Prostate gland (tissue), 2 donors: ENCODE measurements around the gene SEZ6L. TPM values are rescaled to one million over a fixed set of nuclear protein-coding genes. Genes with fewer than 3 reads are reported as not detected.

Experiments
- DNase-seq: peaks from one replicate; pipeline ENCODE4 v3.0.0-alpha.2; 2019; ENCODE audit warnings: low spot score
- H3K27ac ChIP-seq, 2 donors: fragments of 200-600 bp; sonication (generic); 2 replicates each; pipeline ENCODE4 v1.5.1; 2017 to 2019
- H3K27me3 ChIP-seq: fragments of 200-600 bp; sonication (generic); replicated peaks from 2 replicates; pipeline ENCODE4 v1.5.1; 2019; ENCODE audit not compliant: insufficient read depth
- H3K36me3 ChIP-seq, 2 donors: fragments of 200-600 bp; sonication (generic); 1 replicate in 1 of 2; 2 replicates in 1 of 2; pipeline versions ENCODE4 v1.5.1 to v1.8.1; 2017 to 2019
- H3K4me1 ChIP-seq: fragments of 200-600 bp; sonication (generic); replicated peaks from 2 replicates; pipeline ENCODE4 v1.5.1; 2019
- H3K4me3 ChIP-seq, 2 donors: fragments of 200-600 bp; sonication (generic); 2 replicates each; pipeline ENCODE4 v1.5.1; 2017 to 2019
- H3K9me3 ChIP-seq: fragments of 200-600 bp; sonication (generic); 2 replicates; pipeline ENCODE4 v1.5.1; 2017
- CTCF ChIP-seq, 4 experiments: fragments of 200-600 bp in 2 of 4; fragments of 450-650 bp in 2 of 4; sonication (generic) in 2 of 4; IDR thresholded peaks; 1 replicate in 3 of 4; 2 replicates in 1 of 4; pipeline ENCODE4 v1.5.1; 2016 to 2019; ENCODE audit warnings: antibody characterized with exemption in 4 of 4, mild to moderate bottlenecking in 2 of 4, moderate library complexity in 2 of 4
- POLR2A ChIP-seq: fragments of 450-650 bp; IDR thresholded peaks from one replicate; pipeline ENCODE4 v1.6.1; 2016; ENCODE audit warnings: antibody characterized with exemption, mild to moderate bottlenecking
- POLR2AphosphoS5 ChIP-seq: sonication (generic); formaldehyde crosslinking; IDR thresholded peaks from one replicate; pipeline ENCODE4 v1.6.1; 2017; ENCODE audit warnings: antibody characterized with exemption
- WGBS: methylation state at CpG from one replicate; pipeline ENCODE4 v1.1.5; 2018; 5-methylcytosine and 5-hydroxymethylcytosine counted together
- intact Hi-C: fragments of 100-400 bp; cut with DNase I; formaldehyde crosslinking; loops from one replicate; pipeline ENCODE4 v1.14.2; 2022
- total RNA-seq, 2 donors: library from RNA; depleted of rRNA; stranded (reverse); fragments of >200 nt; gene quantifications; one replicate each; pipeline ENCODE4 v1.1.0, GENCODE V29; 2016

SEZ6L gene
- total RNA-seq, 2 donors from 2014 or later: 0.45 to 0.64 TPM

GRCh38 chr22:26286091-26286820 lies 117.0 kb downstream of the SEZ6L start:
- intact Hi-C loops: no loop called here
- 68% methylated on average over 10 of the region's 10 CpGs for WGBS
- TF ChIP-seq POLR2AphosphoS5 (no peak), POLR2A (no peak), CTCF (IDR thresholded peaks at IDR 0.05) (no peak)
- Histone ChIP-seq H3K27ac (no peak overlapping the region), H3K9me3 (no peaks in the 10 kb centered on the region), H3K4me3 (no peak overlapping the region), H3K27me3 (no peaks in the 10 kb centered on the region), H3K4me1 (no peaks in the 10 kb centered on the region), H3K36me3 (no peaks in the 10 kb centered on the region)
- no peak for DNase-seq

GRCh38 chr22:26287382-26288225 lies 118.3 kb downstream of the SEZ6L start:
- 92% methylated on average over 7 of the region's 7 CpGs for WGBS
- no peak overlapping the region for H3K4me3 ChIP-seq
- no peaks in the 10 kb centered on the region for H3K27me3 ChIP-seq
- DNase-seq: no peak
- no peak overlapping the region for H3K27ac ChIP-seq
- intact Hi-C loops: no loop called here
- H3K4me1 ChIP-seq: no peaks in the 10 kb centered on the region
- no peak for TF ChIP-seq CTCF (IDR thresholded peaks at IDR 0.05)
- no peaks in the 10 kb centered on the region for H3K36me3 ChIP-seq
- no peaks in the 10 kb centered on the region for H3K9me3 ChIP-seq

- H3K9me3 ChIP-seq: no peaks in the 10 kb centered on the region
- no peak overlapping the region for H3K4me3 ChIP-seq
- no peaks in the 10 kb centered on the region for H3K36me3 ChIP-seq
- H3K27me3 ChIP-seq: no peaks in the 10 kb centered on the region
- intact Hi-C loops: no loop called here
- TF ChIP-seq POLR2AphosphoS5 (no peak), CTCF (IDR thresholded peaks at IDR 0.05) (no peak), POLR2A (no peak)
- no peak overlapping the region for H3K27ac ChIP-seq
- no peak for DNase-seq
- no peaks in the 10 kb centered on the region for H3K4me1 ChIP-seq
- WGBS: 74% methylated on average over 13 of the region's 13 CpGs
These were observed 120.4 kb downstream of the SEZ6L start for GRCh38 chr22:26289611-26290101.

DNA sequence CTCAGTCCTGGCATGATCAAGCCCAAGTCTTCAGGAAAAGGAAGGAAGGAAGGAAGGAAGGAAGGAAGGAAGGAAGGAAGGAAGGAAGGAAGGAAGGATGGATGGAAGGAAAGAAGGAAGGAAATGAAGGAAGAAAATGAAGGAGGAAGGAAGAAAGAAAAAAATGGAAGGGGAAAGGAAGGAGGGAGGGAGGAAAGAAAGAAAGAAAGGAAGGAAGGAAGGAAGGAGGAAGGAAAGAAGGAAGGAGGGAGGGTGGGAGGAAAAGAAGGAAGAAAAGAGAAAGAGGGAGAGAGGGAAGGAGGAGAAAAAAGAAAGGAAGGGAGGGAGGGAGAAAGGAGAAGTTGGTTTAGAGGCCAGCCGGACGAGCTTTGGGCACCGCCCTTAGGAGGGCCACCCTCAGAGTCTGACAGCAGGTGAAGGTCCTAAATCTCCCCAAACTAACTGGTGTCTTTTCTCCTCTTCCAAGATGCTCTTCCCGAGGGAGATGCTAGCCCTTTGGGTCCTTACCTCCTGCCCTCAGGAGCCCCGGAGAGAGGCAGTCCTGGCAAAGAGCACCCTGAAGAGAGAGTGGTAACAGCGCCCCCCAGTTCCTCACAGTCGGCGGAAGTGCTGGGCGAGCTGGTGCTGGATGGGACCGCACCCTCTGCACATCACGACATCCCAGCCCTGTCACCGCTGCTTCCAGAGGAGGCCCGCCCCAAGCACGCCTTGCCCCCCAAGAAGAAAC lies 122.8 kb downstream of the SEZ6L start:
- Histone ChIP-seq H3K4me3 (no peak overlapping the region), H3K27ac (no peak overlapping the region), H3K9me3 (no peaks in the 10 kb centered on the region), H3K36me3 (no peaks in the 10 kb centered on the region), H3K27me3 (no peaks in the 10 kb centered on the region), H3K4me1 (no peaks in the 10 kb centered on the region)
- TF ChIP-seq POLR2AphosphoS5 (no peak), CTCF (IDR thresholded peaks at IDR 0.05) (no peak), POLR2A (no peak)
- DNase-seq: no peak
- intact Hi-C loops: no loop called here
- WGBS: 84% methylated on average over 14 of the region's 14 CpGs
